ENCODE data around the gene FRMD4A. TPM values are rescaled to one million over a fixed set of nuclear protein-coding genes. Genes with fewer than 3 reads are reported as not detected.

Gene FRMD4A
- total RNA-seq, 1 donor from 2014 or later, result 0.64 TPM

- DNase-seq, result no peak
- peaks cover 10% of the 10 kb centered on the region for H3K4me1 Mint-ChIP-seq
- ChIA-PET CTCF (no interaction called here), POLR2A (no interaction called here)
- intact Hi-C loops (cut with micrococcal nuclease), result no loop called here
- no peak overlapping the region for H3K27ac Mint-ChIP-seq
- TF ChIP-seq, protein P1, sequence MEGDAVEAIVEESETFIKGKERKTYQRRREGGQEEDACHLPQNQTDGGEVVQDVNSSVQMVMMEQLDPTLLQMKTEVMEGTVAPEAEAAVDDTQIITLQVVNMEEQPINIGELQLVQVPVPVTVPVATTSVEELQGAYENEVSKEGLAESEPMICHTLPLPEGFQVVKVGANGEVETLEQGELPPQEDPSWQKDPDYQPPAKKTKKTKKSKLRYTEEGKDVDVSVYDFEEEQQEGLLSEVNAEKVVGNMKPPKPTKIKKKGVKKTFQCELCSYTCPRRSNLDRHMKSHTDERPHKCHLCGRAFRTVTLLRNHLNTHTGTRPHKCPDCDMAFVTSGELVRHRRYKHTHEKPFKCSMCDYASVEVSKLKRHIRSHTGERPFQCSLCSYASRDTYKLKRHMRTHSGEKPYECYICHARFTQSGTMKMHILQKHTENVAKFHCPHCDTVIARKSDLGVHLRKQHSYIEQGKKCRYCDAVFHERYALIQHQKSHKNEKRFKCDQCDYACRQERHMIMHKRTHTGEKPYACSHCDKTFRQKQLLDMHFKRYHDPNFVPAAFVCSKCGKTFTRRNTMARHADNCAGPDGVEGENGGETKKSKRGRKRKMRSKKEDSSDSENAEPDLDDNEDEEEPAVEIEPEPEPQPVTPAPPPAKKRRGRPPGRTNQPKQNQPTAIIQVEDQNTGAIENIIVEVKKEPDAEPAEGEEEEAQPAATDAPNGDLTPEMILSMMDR (IDR thresholded peaks at IDR 0.05), result no peak
- no peak overlapping the region for H3K4me3 Mint-ChIP-seq
- H3K27me3 Mint-ChIP-seq, result peaks cover 20% of the 10 kb centered on the region
- ATAC-seq (ENCODE audit: low read depth), result no peak
- H3K9me3 Mint-ChIP-seq, result peaks cover 2% of the 10 kb centered on the region
- no peaks in the 10 kb centered on the region for H3K36me3 Mint-ChIP-seq (ENCODE audit: low read depth)
These were observed 515.0 kb downstream of the FRMD4A start for GRCh38 chr10:13815756-13816155.

DNA sequence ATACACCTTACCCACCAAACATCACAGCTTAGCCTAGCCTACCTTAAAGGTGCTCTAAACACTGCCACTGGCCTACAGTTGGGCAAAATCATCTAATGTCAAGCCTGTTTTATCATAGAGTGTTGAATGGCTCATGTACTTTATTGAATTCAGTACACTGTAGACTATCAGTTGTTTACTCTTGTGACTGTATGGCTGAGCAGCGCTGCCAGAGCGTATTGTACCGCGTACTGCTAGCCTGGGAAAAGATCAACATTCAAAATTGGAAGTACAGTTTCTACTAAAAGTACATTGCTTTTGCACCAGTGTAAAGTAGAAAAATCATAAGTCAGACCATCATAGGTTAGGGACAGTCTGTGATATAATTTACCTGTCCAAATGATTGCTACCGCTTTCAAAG, 517.2 kb downstream of the FRMD4A start:
- Mint-ChIP-seq H3K27me3 (peaks cover 10% of the 10 kb centered on the region), H3K4me3 (no peak overlapping the region), H3K4me1 (peaks cover 9% of the 10 kb centered on the region), H3K9me3 (peaks cover 2% of the 10 kb centered on the region), H3K27ac (no peak overlapping the region), H3K36me3 (ENCODE audit: low read depth) (no peaks in the 10 kb centered on the region)
- ATAC-seq (ENCODE audit: low read depth) (no peak), DNase-seq (no peak)
- CTCF ChIA-PET, result no interaction called here
- intact Hi-C loops (cut with micrococcal nuclease), result no loop called here
- TF ChIP-seq, protein P1 (IDR thresholded peaks at IDR 0.05), result no peak
- POLR2A ChIA-PET, result no interaction called here

DNA sequence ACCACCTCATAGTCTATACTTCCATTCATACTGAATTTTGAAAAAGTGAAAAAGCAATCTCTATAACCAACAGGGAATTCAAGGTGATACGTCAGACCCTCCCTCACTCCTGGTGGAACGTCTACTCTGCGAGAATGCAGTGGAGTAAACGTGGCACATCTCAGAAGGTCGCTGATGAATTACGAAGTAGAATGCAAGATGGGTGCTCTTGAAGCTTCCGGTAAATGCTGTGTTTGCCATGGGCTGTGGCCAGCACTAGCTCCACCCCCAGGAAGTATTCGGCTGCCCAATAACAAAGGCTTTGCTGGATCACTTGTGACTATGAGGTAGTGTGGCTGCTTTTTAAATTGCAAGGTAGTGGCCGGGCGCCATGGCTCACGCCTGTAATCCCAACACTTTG, 517.9 kb downstream of the FRMD4A start:
- ChIA-PET CTCF (no interaction called here), POLR2A (no interaction called here)
- peaks cover 10% of the 10 kb centered on the region for H3K4me1 Mint-ChIP-seq
- H3K9me3 Mint-ChIP-seq, result peaks cover 2% of the 10 kb centered on the region
- intact Hi-C loops (cut with micrococcal nuclease), result no loop called here
- no peak for ATAC-seq (ENCODE audit: low read depth)
- no peaks in the 10 kb centered on the region for H3K36me3 Mint-ChIP-seq (ENCODE audit: low read depth)
- H3K4me3 Mint-ChIP-seq, result no peak overlapping the region
- TF ChIP-seq, protein P1 (IDR thresholded peaks at IDR 0.05), result no peak
- no peak overlapping the region for H3K27ac Mint-ChIP-seq
- peaks cover 8% of the 10 kb centered on the region for H3K27me3 Mint-ChIP-seq
- no peak for DNase-seq

GRCh38 chr10:13810568-13810967, 520.2 kb downstream of the FRMD4A start:
- intact Hi-C loops (cut with micrococcal nuclease), result no loop called here
- Mint-ChIP-seq H3K36me3 (ENCODE audit: low read depth) (no peaks in the 10 kb centered on the region), H3K4me1 (peaks cover 13% of the 10 kb centered on the region), H3K4me3 (no peak overlapping the region), H3K27me3 (peaks cover 3% of the 10 kb centered on the region), H3K27ac (no peak overlapping the region), H3K9me3 (no peaks in the 10 kb centered on the region)
- ChIA-PET POLR2A (no interaction called here), CTCF (no interaction called here)
- DNase-seq, result no peak
- no peak for ATAC-seq (ENCODE audit: low read depth)
- TF ChIP-seq, protein P1 (IDR thresholded peaks at IDR 0.05), result no peak

DNA sequence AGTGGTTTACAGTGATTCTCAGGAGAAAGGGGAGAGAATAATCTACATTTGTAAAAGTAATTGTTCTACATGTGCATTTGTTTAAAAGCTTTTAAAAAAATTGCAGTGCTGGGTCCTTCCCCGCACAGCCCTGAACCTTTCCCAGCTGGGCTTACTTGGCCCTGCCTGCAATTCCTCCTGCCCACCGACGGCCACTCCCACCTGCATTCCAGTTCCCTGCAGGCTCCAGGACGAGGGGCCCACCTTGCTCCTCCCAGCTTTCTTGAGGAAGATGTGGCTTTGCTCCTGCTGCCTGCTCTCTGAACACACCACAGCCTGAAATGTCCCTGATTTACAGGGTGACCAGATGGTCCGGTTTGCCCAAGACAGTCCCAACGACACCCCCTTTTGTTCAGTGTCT, 521.3 kb downstream of the FRMD4A start:
- Mint-ChIP-seq H3K4me1 (peaks cover 13% of the 10 kb centered on the region), H3K4me3 (no peak overlapping the region), H3K27ac (no peak overlapping the region), H3K36me3 (ENCODE audit: low read depth) (no peaks in the 10 kb centered on the region), H3K9me3 (no peaks in the 10 kb centered on the region), H3K27me3 (peaks cover 3% of the 10 kb centered on the region)
- no peak for ATAC-seq (ENCODE audit: low read depth)
- TF ChIP-seq, protein P1 (IDR thresholded peaks at IDR 0.05), result no peak
- ChIA-PET POLR2A (no interaction called here), CTCF (no interaction called here)
- intact Hi-C loops (cut with micrococcal nuclease), result no loop called here
- no peak for DNase-seq

Data from activated B cell treated with CpG ODN at 0.5 μM for 24 hours (primary cell).